Adrenal gland (tissue), 5 donors: ENCODE results near the gene CALML3.

ENCODE experiments used
- CTCF ChIP-seq, 6 experiments: fragments of 450-650 bp in 4 of 6; fragments of 200-600 bp in 2 of 6; sonication (generic) in 1 of 6; IDR thresholded peaks; 1 replicate in 5 of 6; 2 replicates in 1 of 6; pipeline versions ENCODE4 v1.5.1 to v1.8.0; 2016 to 2021; ENCODE audit warnings: antibody characterized with exemption in 6 of 6, mild to moderate bottlenecking in 2 of 6, moderate library complexity in 1 of 6
- POLR2A ChIP-seq, 2 donors: fragments of 450-650 bp; IDR thresholded peaks; one replicate each; pipeline ENCODE4 v1.6.1; 2017; ENCODE audit warnings: antibody characterized with exemption in 2 of 2, mild to moderate bottlenecking in 2 of 2, moderate library complexity in 1 of 2
- donor health status: DM: no; HTN: no; CAD: no.

- TF ChIP-seq POLR2A (IDR thresholded peaks at IDR 0.05) (no peak), CTCF (IDR thresholded peaks at IDR 0.05) (no peak)
Measured at GRCh38 chr10:5550250-5550545, 25.4 kb downstream of the CALML3 start.
